Astrocyte of the spinal cord (primary cell): ENCODE measurements around the gene APH1A.

Source experiments
- DNase-seq: peaks from one replicate; pipeline ENCODE4 v3.0.0; 2011; ENCODE audit warnings: low read depth, low spot score
- H3K4me3 ChIP-seq: 2 replicates; pipeline ENCODE4 v1.5.1; 2011; ENCODE audit warnings: low read depth, mild to moderate bottlenecking, low read length, moderate library complexity
- in situ Hi-C: cut with HindIII; loops from 2 replicates; pipeline ENCODE4 v1.10.0; 2017; ENCODE audit warnings: low sequenced_read_pairs
- TF ChIP-seq, protein P1 (sequence below): IDR thresholded peaks from 2 replicates; pipeline ENCODE4 v1.5.1; 2012; ENCODE audit warnings: low read depth, mild to moderate bottlenecking, low read length, inconsistent platforms

The APH1A gene

GRCh38 chr1:150299716-150300115, 30.9 kb upstream of the APH1A start:
- in situ Hi-C loops, result no loop called here
- no peak for DNase-seq
- TF ChIP-seq, protein P1, sequence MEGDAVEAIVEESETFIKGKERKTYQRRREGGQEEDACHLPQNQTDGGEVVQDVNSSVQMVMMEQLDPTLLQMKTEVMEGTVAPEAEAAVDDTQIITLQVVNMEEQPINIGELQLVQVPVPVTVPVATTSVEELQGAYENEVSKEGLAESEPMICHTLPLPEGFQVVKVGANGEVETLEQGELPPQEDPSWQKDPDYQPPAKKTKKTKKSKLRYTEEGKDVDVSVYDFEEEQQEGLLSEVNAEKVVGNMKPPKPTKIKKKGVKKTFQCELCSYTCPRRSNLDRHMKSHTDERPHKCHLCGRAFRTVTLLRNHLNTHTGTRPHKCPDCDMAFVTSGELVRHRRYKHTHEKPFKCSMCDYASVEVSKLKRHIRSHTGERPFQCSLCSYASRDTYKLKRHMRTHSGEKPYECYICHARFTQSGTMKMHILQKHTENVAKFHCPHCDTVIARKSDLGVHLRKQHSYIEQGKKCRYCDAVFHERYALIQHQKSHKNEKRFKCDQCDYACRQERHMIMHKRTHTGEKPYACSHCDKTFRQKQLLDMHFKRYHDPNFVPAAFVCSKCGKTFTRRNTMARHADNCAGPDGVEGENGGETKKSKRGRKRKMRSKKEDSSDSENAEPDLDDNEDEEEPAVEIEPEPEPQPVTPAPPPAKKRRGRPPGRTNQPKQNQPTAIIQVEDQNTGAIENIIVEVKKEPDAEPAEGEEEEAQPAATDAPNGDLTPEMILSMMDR, result no peak
- H3K4me3 ChIP-seq, result no peak overlapping the region

- in situ Hi-C loops, result no loop called here
- TF ChIP-seq, protein P1, result no peak
- H3K4me3 ChIP-seq, result no peak overlapping the region
- DNase-seq, result no peak
Measured at GRCh38 chr1:150295476-150295875, 26.7 kb upstream of the APH1A start.

DNA sequence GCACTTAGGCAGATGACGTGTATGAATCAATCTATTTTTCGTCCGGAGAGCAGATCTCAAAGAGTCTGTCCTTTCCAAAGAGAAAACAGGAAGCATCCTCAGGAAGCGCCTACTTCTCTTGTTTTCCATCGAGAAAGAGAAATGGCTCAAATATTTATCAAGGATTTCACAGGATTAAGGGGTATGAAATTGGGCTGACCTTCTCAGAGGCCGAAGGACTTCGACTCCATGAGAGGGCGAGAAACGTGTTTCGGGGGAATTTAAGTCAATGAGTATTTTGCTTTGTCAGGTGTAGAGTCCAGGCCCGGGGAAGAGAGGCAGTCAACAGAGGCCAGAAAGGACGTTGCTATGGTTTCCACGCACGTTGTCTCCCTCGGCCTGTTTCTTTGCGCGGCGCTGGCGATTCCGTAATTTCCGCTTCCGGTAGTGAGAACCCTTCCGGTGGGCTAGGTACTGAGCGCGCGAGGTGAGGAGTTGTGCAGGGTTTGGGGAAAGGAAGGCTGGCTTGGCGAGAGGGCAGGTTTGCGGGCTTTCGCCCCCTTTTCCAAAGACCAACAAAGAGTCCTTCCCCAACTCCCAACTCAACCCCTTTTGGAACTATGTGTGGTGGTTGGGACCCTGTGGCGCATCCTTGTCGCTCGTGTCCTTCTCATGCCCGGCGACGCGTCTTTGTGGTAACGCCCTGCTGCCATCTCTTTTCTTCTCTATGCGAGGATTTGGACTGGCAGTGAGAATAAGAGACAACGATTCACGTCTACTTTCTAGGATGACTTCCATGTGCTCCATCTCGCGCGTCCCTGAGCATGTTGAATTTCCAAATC, 24.8 kb upstream of the APH1A start, which contains the start of gene MRPS21:
TSS of gene MRPS21 (plus strand) at position 429 of the 821 bp plus-strand sequence. CDS start 506 bp downstream, outside the sequence.
- TF ChIP-seq, protein P1, result no peak
- H3K4me3 ChIP-seq, result peak within 1 kb of the TSS; percentile 97
- DNase-seq, result peak; percentile 89
- in situ Hi-C loops, result no loop called here

DNA sequence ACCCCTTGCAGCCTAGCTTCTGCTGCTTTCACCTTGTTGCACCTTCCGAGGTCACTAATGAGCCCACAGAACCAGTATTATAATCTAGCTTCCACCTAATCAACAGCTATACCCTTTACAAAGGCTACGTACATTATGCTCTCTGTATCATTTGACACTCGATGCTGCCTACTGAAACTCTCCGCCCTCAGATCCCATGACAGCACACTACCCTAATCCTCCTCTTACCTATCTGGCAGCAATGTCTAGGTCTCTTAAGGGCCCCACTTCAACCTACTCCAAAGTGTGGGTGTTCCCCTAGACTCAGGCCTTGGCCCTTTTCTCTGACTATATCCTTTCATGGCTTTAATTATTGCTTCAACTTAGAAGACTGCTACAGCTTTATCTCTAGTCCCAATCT, 20.0 kb upstream of the APH1A start:
- TF ChIP-seq, protein P1, result no peak
- DNase-seq, result no peak
- in situ Hi-C loops, result no loop called here
- no peak overlapping the region for H3K4me3 ChIP-seq

DNA sequence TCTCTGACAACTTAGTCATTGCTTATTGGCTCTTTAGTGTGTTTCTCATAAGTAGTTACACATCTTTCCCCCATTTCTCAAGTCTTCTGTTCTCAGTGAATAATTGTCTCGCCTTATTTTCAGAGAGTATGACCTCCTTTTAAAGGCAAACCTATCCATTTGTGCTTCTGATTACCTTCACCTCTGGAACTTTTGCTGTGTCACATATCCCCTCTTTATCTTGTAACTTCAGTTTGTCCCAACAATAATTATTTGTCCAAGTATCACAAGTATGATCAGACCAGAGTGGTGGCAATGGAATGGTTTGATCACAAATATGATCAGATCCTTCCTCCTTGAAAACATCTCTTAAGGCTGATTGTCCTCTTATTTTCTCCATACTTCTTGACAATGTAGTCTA, 19.6 kb upstream of the APH1A start:
- in situ Hi-C loops, result no loop called here
- no peak overlapping the region for H3K4me3 ChIP-seq
- no peak for DNase-seq
- TF ChIP-seq, protein P1, result no peak

- in situ Hi-C loops, result no loop called here
- H3K4me3 ChIP-seq, result peak overlapping the region; percentile 70
- no peak for DNase-seq
Measured at GRCh38 chr1:150283260-150283659, 14.4 kb upstream of the APH1A start.

More at GRCh38 chr1:150283260-150283659, 14.4 kb upstream of the APH1A start:
- TF ChIP-seq, protein P1, result no peak
